HG03159 (cell line): ENCODE measurements around the gene LIMK2.
"Not testable (repeated sequence)": the region's sequence is repeated elsewhere in the genome, so short reads cannot be mapped to it uniquely, and the experiment has no call there.

ENCODE experiments used
- ATAC-seq: cut with Tn5 transposase; IDR thresholded peaks from one replicate; pipeline ENCODE4 v1.9.1; 2021; ENCODE audit warnings: mild to moderate bottlenecking, moderate library complexity; ENCODE audit not compliant: unreplicated experiment

LIMK2 gene

DNA sequence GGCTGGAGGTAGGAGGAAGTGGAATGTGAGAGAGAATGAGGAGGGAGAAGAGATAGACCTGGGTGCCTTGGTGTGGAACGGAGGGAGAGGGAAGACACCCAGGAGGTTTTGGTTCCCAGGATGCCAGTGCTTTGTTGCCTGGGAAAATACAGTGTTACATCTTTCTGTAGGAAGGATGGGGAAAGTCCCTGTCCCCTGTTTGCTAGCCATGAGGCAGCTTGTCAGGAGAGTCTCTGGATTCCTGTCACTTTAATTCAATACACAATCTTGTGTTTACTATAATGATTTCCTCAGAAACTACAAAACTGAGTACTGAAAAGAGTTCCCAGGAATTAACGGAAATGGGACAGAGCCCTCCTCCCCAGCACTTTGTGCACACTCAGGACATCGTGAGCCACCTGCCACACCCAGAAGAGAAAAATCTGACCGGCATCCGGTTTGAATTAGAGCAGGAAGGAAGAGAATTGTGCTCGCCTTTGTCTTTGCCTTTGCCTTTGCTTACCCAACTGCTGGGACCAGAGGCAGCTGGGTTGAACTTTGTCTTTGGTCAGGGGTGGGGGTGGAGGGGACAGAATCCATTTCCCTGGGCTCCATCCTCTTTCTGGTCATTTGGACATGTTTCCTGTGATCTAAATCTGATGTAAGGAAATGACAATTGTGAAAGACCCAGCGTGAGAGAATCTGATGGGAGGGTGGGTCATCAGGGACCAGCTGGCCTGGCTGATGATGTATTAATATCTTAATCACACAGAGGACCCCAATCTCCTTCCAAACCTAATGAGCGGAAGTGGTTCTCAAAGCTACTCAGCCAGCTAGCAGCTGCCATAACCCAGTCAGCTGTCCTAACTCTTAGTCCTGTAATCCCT is 1.3 kb upstream of the LIMK2 start:
- no peak for ATAC-seq

DNA sequence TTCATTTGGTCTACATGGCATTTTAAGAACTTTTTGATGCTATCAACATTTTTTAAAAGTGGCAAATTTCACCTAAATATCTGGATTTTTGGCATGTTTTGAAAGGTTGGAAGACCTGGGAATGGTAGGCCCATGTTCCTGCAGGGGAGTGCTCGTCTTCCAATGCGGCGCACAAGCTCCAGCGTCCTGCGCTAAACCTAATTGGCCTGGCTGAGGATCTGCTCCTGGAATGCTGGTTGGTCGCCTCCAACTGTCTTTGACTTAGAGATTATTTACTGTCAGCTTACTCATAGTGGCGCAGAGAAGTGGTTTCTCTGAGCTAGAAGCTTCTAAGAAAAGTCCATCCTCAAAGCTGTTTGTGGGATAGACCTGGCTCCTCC is 626 bp upstream of the LIMK2 start:
- ATAC-seq = no peak

DNA sequence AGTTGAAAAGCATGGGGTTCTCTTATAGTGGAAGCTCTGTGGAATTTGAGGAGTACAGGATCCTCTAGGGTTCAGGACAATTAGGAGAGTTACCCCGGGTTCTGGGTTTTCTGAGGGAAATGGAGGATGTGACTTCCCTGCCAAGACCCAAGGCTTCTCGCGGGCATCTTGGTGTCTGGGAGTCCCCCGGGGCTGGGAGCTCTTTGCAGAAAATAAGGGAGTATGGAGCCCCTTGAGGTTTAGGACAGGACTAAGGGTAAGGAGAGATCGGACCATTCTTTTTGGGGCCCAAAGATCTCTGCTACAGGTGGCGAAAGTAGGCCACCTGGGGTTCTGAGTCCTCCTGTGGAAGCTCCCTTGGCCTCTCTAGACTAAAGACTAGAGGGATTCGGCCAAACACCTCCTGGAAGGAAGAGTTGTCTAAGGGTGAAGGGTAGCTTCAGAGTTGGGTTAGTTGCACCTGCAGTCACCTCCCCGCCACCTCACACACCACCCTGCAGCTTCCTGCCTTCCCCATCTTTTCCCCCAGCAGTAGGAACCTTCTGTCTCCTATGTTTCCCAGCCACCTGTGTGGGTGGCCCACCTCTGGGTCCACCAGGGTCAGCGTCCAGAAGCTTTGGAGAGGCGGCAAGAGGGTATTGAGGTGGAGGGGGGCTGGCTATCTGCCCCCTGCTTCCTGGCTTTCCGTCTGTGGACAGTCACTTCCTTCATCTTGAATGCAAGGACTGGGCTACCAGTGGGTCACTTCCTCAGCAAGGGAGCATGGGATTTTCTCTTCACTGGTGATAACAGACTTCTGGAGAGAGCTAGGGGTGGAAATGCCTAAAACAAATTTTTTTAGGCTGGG is 908 bp downstream of the LIMK2 start:
- ATAC-seq = no peak

GRCh38 chr22:31215018-31215535 is 3.0 kb downstream of the LIMK2 start:
- no peak for ATAC-seq

- ATAC-seq = no peak
Observed at GRCh38 chr22:31218565-31219262, 6.6 kb downstream of the LIMK2 start.

DNA sequence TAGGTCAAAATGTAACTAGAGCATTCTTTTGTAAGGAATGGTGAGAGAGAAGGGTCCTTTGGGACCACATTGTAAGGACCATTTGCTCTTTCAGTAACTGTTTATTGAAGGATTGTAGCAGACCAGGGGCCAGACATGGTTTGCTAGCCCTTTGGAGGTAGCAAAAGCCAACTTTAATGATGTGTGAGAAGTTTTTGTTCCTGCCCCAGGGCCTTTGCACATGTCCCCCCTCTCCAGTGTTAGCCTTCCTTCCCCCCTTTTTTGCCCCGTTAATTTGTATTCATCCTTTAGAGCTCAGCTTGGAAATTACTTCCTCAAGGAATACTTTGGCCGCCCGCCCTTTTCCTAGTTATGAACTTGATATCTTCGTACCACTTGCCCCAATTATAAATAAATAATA is 9.0 kb downstream of the LIMK2 start:
- ATAC-seq = no peak

GRCh38 chr22:31222736-31223135 is 10.6 kb downstream of the LIMK2 start:
- no peak for ATAC-seq

- ATAC-seq = no peak
Observed at GRCh38 chr22:31223786-31224191, 11.7 kb downstream of the LIMK2 start.

GRCh38 chr22:31224691-31225090 is 12.6 kb downstream of the LIMK2 start:
- ATAC-seq = not testable (repeated sequence)

GRCh38 chr22:31227186-31227585 is 15.1 kb downstream of the LIMK2 start:
- no peak for ATAC-seq

DNA sequence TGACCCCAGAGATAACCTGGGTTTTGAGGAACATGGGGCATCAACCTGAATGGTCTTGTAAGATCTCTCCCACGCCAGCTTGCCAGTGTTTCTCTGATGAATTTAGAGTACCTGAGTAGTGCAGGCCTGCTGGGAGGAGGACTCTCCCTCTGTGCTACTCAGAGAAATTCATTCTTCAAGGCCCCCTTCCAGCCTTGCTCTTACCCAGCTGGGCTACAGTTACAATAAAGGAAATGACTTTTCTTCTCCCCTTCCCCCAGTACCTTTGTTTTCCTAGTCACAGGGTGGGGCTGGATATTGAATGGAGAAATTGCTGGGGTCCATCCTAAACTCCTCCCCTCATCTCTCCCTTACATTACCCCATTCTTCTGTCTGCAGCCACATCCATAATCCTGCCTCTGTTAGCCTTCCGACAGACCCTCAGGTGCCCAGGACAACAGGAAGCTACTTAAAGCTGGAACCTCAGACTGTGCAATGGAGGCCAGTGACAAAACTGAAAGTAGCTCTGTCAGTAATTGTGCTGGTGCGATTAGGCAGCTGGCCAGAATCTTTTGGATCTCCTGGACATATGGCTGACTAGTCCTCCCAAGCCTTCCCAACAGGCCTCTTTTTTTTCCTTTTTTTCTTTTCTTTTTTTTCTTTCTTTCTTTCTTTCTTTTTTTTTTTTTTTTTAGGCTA is 17.4 kb downstream of the LIMK2 start:
- no peak for ATAC-seq

DNA sequence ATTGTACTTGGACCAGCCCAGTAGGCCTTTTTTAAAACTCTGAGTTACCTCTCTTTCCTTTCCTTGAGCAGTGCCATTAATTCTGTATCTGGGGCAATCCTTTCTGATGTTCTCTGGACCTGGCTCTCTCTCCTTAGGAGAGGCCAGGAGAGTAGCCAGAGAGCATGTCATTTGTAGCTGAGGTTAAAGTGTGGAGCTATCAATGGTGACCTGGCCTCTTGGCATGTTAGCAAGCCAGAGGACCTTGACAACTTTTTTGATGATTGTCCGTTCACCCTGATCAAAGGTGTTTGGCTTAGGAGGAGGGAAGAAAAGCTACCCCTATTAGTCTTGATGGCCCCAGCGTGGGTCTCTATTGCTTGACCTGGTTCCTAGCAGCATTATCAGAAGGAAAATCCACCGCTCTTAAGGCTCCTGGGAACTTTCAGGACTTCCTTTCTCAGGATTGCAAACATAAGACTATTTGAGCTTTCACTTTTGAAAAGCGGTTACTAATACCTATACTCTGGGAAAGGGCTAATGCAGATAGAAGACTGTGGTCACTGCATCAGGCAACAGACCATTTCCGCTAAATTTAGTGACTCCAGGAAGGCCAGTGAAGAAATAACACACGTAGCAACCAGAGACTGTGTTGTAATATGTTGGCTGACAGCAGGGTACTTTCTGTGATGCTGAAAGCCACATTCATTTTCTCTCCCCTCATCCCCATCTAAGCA is 18.2 kb downstream of the LIMK2 start:
- no peak for ATAC-seq

DNA sequence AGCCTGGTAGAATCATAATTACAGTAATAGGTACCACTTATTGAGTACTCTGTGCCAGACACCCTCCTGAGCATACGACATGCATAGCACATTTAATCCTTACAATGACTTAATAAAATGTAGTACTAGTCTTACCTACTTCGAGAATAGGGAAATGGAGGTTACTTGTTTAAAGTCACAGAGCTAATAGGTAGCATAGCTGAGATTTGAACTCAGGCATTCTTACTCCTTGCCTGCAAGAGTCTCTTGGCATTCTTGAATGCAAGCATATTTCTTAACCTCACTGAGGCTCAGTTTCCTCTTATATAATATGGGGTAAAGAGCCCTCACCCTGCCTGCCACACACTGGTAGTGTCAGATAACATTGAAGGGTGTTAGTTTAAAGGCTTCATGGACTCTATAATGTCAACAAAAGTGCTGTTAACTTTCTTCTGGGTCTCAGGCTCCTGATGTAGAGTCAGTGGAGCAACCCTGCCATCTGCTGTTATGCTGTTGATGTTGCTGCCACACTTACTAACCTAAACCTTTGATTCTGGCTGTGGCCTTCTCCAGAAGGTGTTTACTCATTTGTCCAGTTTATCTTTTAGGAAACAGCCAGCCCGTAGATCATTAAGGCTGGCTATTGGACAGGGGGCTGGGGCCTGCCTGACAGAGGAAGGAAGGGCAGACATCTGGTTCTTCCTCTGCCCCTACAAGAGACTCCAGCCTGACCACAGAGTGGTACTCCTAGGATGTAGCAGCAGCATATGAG is 18.9 kb downstream of the LIMK2 start:
- no peak for ATAC-seq

DNA sequence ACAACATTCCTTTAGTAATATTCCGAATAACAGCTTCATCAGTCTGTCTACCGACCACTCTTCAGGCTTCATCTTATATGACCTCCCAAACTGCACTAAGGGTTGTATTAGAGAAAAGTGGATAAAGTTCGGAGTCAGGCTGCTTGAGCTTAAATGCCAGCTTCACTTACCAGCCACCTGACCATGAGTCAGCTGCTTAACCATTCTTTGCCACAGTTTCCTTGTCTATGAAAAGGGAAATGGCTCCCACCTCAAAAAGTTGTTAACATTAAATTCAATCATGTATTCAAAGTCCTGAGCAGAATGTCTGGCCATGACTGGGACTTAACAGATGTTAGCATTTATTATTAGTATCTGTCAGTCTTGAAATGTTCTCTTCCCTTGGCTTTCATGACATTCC is 20.9 kb downstream of the LIMK2 start:
- no peak for ATAC-seq

- no peak for ATAC-seq
Observed at GRCh38 chr22:31235081-31235480, 23.0 kb downstream of the LIMK2 start.

GRCh38 chr22:31236044-31236443 is 23.9 kb downstream of the LIMK2 start:
- not testable (repeated sequence) for ATAC-seq

DNA sequence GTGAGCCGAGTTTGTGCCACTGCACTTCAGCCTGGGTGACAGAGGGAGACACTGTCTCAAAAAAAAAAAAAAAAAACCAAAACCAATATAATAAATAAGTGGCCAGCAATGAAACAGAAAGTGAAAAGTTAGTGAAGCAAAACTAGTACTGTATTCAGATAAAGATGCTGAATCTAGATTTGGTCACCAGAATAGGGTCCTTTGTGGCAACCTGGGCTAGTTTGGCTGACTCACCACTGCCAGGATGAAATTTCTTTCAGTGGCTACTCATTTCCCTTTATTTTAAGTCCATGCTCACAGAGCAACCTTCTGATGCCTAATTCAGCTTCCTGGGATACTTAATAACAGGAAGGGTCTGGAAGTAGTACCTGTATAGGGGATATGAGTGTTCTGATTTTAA is 26.0 kb downstream of the LIMK2 start:
- ATAC-seq = no peak

DNA sequence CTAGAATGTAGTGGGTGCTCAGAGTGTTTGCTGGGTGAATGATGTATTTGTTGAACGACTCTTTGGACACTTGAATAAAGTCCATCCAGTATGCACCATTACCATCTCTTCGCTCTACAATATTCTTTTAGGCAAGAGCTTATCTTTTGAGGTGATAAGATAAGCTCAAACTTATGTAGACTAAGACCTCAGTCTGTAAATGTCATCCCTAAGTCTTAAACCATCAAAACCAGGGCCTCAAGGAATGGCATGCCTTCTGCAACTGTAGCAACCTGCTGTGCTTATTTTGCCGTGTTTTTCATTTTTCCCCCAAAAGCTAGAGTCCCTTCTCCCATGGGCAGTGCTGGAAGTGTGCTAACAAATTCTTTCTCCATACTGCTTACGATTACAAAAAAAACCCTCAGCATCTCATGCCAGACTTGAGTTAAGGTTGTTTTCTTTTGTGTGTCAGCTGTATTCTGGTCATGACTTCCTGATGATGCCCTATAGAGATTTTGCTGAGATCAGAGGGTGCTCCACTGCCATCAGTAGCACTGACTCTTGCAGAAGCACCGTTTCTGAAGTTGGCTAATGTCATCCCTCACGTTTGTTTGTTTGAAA is 27.8 kb downstream of the LIMK2 start:
- ATAC-seq = no peak

DNA sequence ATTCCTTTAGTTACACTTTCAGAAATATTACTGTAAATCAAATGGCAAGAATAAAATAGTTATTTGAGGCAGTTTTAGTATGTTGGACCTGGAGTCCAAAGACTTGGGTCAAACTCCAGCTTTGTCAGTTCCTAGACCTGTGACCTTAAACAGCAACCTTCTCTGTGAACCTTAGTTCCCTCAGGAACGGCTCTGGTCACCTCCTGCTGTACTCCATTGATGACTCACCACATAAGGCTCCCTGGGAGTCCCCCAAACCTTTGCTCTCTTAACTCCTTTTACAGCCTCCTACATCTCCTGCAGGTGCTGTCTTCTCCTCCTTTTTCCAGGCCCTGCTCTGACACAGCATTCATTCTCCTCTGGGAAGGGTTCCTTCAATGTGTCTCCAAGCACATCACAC is 29.1 kb downstream of the LIMK2 start:
- ATAC-seq = no peak
